ENCODE data around the gene SRSF5. TPM values are rescaled to one million over a fixed set of nuclear protein-coding genes. Genes with fewer than 3 reads are reported as not detected.

Gene SRSF5
- total RNA-seq, 1 experiment from 2014 or later, result 395 TPM

- no peak for DNase-seq
- H3K36me3 ChIP-seq (ENCODE audit: low read depth), result no peaks in the 10 kb centered on the region
- H3F3A ChIP-seq (ENCODE audit: insufficient read depth, low read depth), result no peaks in the 10 kb centered on the region
- no TSS peak for BruUV-seq (replicated peaks)
- no peaks in the 10 kb centered on the region for H3K9me2 ChIP-seq (ENCODE audit: insufficient read depth)
- H2AFZ ChIP-seq, result no peak overlapping the region
- ChIA-PET CTCF (no interaction called here), POLR2A (ENCODE audit: unreplicated experiment) (no interaction called here)
- no peaks in the 10 kb centered on the region; the same call in 1 of the 2 replicates for H3K9me3 ChIP-seq (ENCODE audit: insufficient read depth, low read depth)
- no peaks in the 10 kb centered on the region for H3K4me1 ChIP-seq (replicated peaks; ENCODE audit: insufficient read depth)
- no peaks in the 10 kb centered on the region; the same call in 1 of the 2 replicates for H4K20me1 ChIP-seq (ENCODE audit: insufficient read depth)
- H3K4me3 ChIP-seq, result no peak overlapping the region
- intact Hi-C loops (cut with micrococcal nuclease; ENCODE audit: unreplicated experiment), result no loop called here
- no peak overlapping the region for H3K4me2 ChIP-seq
- TF ChIP-seq, protein P1, sequence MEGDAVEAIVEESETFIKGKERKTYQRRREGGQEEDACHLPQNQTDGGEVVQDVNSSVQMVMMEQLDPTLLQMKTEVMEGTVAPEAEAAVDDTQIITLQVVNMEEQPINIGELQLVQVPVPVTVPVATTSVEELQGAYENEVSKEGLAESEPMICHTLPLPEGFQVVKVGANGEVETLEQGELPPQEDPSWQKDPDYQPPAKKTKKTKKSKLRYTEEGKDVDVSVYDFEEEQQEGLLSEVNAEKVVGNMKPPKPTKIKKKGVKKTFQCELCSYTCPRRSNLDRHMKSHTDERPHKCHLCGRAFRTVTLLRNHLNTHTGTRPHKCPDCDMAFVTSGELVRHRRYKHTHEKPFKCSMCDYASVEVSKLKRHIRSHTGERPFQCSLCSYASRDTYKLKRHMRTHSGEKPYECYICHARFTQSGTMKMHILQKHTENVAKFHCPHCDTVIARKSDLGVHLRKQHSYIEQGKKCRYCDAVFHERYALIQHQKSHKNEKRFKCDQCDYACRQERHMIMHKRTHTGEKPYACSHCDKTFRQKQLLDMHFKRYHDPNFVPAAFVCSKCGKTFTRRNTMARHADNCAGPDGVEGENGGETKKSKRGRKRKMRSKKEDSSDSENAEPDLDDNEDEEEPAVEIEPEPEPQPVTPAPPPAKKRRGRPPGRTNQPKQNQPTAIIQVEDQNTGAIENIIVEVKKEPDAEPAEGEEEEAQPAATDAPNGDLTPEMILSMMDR (conservative IDR thresholded peaks at IDR 0.05), result no peak
- TF ChIP-seq EZH2 (IDR thresholded peaks at IDR 0.05; ENCODE audit: low read depth), result no peak
- H3K79me2 ChIP-seq (ENCODE audit: low read depth), result no peaks in the 10 kb centered on the region
- peaks cover 52% of the 10 kb centered on the region for H3K27me3 ChIP-seq (ENCODE audit: insufficient read depth, low read depth)
- no peak overlapping the region for H3K27ac ChIP-seq
Observed at GRCh38 chr14:69814397-69814796, 47.5 kb downstream of the SRSF5 start.

GRCh38 chr14:69815556-69815955, 48.6 kb downstream of the SRSF5 start:
- BruUV-seq (replicated peaks), result no TSS peak
- Histone ChIP-seq H3K4me3 (no peak overlapping the region), H3K9me2 (ENCODE audit: insufficient read depth) (no peaks in the 10 kb centered on the region), H3F3A (ENCODE audit: insufficient read depth, low read depth) (no peaks in the 10 kb centered on the region), H3K27me3 (ENCODE audit: insufficient read depth, low read depth) (peaks cover 52% of the 10 kb centered on the region), H3K9me3 (ENCODE audit: insufficient read depth, low read depth) (no peaks in the 10 kb centered on the region; the same call in 1 of the 2 replicates), H3K36me3 (ENCODE audit: low read depth) (no peaks in the 10 kb centered on the region), H3K27ac (no peak overlapping the region), H3K4me2 (no peak overlapping the region), H2AFZ (no peak overlapping the region), H4K20me1 (ENCODE audit: insufficient read depth) (no peaks in the 10 kb centered on the region; the same call in 1 of the 2 replicates), H3K4me1 (replicated peaks; ENCODE audit: insufficient read depth) (no peaks in the 10 kb centered on the region), H3K79me2 (ENCODE audit: low read depth) (no peaks in the 10 kb centered on the region)
- TF ChIP-seq EZH2 (IDR thresholded peaks at IDR 0.05; ENCODE audit: low read depth), result no peak
- TF ChIP-seq, protein P1 (conservative IDR thresholded peaks at IDR 0.05), result no peak
- no peak for DNase-seq
- intact Hi-C loops (cut with micrococcal nuclease; ENCODE audit: unreplicated experiment), result loop anchor here (5.0 kb wide), 2 partner anchors 228 to 1142 kb away; no protein-coding TSS in a partner anchor
- CTCF ChIA-PET, result no interaction called here
- POLR2A ChIA-PET (ENCODE audit: unreplicated experiment), result no interaction called here

GRCh38 chr14:69816216-69816615, 49.3 kb downstream of the SRSF5 start:
- Histone ChIP-seq H3K79me2 (ENCODE audit: low read depth) (no peaks in the 10 kb centered on the region), H2AFZ (no peak overlapping the region), H3K4me1 (replicated peaks; ENCODE audit: insufficient read depth) (no peaks in the 10 kb centered on the region), H3F3A (ENCODE audit: insufficient read depth, low read depth) (no peaks in the 10 kb centered on the region), H3K4me3 (no peak overlapping the region), H3K36me3 (ENCODE audit: low read depth) (no peaks in the 10 kb centered on the region), H3K4me2 (no peak overlapping the region), H4K20me1 (ENCODE audit: insufficient read depth) (no peaks in the 10 kb centered on the region; the same call in 1 of the 2 replicates), H3K9me3 (ENCODE audit: insufficient read depth, low read depth) (no peaks in the 10 kb centered on the region; the same call in 1 of the 2 replicates), H3K27me3 (ENCODE audit: insufficient read depth, low read depth) (peaks cover 52% of the 10 kb centered on the region), H3K9me2 (ENCODE audit: insufficient read depth) (no peaks in the 10 kb centered on the region), H3K27ac (no peak overlapping the region)
- ChIA-PET CTCF (no interaction called here), POLR2A (ENCODE audit: unreplicated experiment) (no interaction called here)
- no TSS peak for BruUV-seq (replicated peaks)
- intact Hi-C loops (cut with micrococcal nuclease; ENCODE audit: unreplicated experiment), result loop anchor here (5.0 kb wide), 2 partner anchors 229 to 1141 kb away; no protein-coding TSS in a partner anchor
- TF ChIP-seq, protein P1 (conservative IDR thresholded peaks at IDR 0.05), result no peak
- no peak for TF ChIP-seq EZH2 (IDR thresholded peaks at IDR 0.05; ENCODE audit: low read depth)
- DNase-seq, result no peak
